NCI-H774 (cell line): Measurements from ENCODE around the gene PKP4.

Experiments
- DNase-seq: peaks from one replicate; lab custom pipeline; 2025; lab: John Stamatoyannopoulos, UW

PKP4 gene

DNA sequence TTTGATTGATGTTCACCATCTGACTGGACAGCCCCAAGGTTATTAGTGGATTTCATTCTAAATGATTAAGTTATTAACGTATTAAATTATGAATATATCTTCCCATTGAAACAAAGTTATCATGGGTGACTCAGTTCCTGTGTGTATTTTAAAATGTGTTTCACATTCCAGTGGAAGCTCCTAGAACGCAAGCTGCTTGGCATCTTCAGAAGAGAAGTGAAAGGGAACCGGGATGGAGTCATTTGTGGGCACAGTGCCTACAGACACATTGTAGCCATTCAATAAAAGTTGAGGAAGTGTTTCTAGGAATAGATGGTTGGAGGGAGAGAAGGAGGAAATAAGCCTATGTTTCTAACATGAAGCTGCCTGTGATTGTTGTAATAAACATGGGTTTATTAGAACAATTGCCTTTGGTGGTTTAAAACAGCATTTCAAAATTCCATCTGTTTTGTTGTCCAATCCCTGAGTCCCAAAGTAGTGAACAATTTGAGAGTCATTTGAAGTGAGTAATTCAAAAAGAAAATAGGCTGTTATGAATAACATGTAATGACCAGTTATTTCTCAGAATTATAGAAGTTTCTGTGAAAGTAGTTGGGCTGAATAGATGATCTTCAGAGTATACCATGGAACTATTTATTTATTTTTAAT, 143.5 kb downstream of the PKP4 start:
- DNase-seq, result no peak

DNA sequence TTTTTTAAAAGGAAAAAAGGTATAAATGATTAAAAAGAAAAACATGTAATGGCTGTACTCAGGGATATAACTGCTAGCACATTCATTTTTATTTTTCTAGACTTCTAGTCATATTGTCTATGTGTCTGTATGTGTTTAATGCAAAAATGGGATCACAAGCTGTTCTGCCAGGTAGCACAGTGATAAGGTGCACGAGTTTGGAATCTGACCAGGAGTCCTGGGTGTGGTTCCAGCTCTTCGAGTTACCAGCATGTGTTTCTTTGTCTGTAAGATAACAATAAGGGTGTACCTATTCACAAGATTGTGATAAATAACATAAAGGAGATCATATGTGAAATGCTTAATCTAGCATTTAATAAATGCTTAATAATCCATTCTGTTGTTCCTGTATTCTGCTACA, 145.3 kb downstream of the PKP4 start:
- no peak for DNase-seq

DNA sequence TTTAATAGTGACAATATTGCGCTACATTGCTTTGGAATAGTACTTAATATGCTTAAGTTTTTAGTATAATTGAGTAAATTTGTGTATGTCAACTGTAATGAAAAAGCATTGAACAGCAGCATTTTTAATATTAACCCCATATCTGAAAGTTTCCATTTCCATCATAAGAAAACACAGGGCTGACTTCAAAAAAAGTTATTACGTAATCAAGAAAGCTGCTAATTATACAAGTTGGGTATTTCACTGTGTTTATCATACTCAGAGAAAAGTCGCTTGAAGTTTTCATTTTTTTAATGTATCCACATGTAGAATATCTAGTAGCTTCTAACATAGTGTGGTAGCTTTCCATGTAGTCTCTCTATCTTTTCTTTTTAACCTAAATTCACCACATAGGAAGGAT, 146.5 kb downstream of the PKP4 start:
- DNase-seq, result no peak

DNA sequence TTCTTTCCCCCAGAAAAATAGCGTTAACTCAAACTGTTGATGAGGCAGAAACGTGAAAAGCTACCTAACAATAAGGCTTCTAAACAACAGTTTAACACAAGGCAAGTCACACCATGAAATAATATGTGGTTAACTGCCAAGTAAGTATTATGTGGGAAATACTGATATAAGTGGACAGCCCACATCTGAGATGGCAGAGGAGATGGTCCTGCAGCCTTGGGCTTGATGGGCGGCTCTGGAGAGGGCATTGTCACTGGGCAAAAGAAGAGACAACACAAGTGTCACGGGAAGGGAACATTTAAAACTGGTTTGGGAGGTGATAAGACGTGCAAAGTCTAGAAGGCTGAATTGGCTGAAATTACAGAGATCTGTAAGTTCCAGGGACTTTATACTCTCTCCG, 147.2 kb downstream of the PKP4 start:
- DNase-seq, result no peak

DNA sequence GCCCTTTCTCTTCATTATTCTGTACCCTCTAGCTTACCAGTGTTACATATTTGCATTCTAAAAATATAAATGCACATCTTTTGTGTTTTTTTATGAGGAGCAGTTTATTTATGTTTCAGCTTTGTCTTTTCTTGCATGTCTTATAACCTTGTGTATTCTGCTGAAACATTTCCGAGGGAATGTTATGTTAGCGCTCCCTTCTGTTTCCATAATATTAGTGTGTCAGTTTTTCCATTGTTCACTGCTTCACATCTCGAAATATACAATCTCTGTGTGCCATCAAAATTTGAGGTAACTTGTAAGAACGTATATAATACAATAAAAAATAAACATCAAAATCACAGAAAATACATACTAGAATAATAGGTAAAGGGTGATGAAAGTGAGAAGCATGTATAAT, 153.3 kb downstream of the PKP4 start:
- no peak for DNase-seq

DNA sequence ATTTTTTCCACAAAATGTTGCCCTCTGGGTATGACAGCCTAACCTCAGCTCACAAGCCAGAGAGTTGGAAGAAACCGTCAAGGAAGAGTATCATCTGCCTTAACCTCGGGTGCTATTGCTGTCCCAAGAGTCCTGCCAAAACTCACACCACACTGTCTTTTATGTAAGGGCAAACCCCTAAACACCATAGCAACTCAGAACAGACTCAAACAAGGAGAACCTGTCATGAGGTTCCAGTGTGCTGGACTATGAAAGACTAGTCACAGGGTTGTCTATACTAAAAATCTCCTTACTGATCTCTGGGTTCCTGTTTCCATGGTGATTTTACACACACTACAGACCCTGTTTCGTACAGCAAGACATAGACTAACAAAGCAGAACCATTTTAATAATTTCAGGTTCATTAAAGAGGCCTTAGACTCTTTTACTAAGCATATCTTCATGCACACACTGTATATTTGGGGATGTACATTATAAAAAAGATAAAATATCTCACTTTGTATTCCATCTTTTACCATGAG, 159.8 kb downstream of the PKP4 start:
- DNase-seq, result no peak

DNA sequence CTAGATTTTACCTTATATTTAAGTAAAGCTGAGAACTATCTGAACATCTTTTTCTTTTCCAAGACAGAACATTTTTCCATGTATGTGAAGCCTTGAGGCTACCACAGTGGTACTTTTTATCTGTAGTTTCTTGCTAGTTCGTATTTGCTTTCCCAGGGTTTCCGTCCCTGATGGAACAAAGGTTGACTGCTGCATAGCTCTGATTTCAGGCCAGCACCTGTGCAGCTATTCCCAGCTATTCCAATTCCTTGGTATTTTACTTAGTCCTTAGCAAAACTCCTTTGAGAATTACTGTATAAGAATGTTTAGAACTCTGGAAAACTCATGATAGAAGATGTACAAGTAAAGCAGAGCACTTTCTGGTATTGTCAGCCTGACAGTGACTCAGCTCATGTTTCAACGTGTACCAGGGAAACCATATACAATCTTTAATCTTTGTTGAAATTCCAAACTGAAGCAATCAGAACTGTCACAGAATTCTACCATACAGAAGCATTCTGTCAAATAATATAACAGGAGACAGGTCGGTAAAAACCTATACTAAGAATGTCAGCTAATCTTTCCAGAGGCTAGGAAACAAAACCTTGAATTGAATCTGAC, 162.2 kb downstream of the PKP4 start:
- DNase-seq, result no peak

DNA sequence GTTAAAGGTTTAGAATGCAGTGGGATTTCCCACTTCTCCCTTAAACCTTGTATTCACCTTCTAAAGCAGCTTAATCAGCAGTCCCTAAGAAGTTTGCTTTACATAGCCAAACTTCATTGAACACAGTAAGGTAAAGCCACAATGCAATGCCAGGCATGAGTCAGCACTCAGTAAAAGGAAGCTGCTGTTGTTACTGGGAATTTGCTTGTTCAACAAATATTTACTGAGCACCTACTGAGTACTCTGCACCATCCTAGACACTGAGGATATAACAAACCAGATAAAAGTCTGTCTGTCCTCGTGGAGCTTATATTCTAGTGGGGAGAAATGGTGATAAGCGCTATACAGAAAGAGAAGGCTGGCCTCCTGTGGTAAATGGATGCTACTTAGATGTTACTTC, 162.7 kb downstream of the PKP4 start:
- no peak for DNase-seq

DNA sequence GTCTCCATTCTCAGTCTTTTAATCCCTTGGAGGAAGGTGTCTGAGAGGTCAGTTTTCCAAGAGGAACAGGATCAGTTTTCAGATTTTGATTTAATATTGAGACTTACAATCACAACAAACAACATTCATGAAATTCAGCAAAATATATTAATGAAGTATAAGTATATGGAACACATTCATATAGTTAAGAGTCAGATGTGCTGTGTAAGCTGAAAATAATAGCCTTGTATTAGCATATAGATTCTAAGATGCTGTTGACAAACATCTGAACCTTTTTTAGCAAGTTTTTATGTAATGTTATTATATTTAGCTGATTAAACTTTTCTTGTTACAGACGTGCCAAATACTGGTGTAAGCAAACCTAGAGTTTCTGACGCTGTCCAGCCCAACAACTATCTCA, 163.9 kb downstream of the PKP4 start:
- no peak for DNase-seq

DNA sequence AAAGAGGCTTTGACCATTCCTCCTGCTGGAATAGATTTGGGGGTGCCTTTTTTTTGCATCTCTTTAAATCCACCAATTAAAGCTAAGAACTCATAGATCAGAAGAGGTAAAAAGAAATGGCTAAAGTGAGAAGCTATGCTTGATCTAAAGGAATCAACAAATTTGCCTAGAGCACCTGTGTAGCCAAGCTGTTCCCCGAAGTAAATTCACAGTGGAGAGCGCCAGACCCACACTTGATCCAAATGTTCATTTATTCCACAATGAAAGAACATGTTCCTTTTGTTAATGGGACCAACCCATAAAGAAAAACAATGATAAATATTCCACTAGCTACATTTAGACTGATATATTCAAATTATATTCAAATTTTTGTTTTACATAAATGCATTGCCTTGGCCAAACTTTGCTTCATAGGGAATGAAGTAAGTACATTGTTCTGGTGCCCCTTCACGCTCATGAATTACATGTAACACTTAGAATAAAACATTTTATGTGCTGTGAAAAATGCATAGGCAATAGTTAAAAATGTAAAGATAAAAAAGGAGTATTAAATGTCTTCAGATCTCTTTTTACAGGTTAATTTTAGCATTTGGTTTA, 167.4 kb downstream of the PKP4 start:
- DNase-seq, result no peak

DNA sequence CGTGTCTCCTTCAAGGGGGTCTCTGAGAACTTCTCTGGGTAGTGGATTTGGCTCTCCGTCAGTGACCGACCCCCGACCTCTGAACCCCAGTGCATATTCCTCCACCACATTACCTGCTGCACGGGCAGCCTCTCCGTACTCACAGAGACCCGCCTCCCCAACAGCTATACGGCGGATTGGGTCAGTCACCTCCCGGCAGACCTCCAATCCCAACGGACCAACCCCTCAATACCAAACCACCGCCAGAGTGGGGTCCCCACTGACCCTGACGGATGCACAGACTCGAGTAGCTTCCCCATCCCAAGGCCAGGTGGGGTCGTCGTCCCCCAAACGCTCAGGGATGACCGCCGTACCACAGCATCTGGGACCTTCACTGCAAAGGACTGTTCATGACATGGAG, 168.2 kb downstream of the PKP4 start:
- no peak for DNase-seq

DNA sequence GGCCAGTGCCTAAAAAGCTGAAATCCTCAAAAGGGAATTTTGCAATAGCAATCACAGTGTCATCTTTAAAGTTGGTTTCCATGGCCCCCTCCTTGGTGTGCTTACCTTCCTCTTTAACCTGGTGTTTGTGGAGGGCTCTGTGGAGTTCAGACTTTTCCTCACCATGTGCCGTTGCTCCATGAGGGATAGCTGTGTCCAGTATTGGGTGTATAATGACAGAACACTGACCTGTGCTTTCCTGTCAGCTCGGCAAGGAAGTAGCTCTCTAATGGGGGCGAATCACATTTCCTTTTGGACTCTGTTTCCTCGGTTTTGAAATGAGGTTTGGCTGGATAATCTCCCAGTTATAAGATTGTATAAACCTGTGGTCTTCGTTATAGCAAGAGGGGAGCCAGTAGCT, 172.4 kb downstream of the PKP4 start:
- DNase-seq, result no peak

DNA sequence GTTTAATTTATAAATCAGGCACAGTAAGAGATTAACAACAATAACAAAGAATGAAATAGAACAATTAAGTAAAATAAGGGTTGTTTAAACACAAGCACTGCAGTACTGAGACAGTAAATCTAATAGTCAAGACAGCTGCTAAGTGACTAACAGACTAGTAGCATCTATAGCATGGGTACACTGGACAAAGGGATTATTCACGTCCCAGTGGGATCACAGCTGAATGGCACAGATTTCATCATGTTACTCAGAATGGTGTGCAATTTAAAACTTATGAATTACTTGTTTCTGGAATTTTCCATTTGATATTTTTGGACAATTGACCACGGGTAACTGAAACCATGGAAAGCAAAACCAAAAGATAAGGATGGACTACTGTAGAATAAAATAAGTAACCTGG, 176.5 kb downstream of the PKP4 start:
- DNase-seq, result no peak

DNA sequence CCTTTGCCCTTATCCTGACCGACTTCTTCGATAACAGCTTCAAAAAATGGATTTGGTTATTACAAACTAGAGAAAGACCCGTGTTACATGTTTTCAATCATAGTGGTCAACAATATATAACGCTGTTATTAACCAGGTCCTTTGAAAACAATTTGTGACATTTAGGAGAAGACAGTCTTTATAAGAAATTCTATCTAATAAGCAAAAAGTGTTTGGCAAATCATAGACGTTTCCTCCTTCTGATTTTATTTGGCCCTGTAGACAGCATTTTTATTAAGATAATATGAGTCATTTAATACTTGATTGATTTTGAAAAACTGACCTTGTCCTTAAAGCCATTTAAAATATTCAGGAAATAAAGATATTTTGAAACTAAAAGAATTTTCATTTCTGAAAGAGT, 177.9 kb downstream of the PKP4 start:
- DNase-seq, result no peak

DNA sequence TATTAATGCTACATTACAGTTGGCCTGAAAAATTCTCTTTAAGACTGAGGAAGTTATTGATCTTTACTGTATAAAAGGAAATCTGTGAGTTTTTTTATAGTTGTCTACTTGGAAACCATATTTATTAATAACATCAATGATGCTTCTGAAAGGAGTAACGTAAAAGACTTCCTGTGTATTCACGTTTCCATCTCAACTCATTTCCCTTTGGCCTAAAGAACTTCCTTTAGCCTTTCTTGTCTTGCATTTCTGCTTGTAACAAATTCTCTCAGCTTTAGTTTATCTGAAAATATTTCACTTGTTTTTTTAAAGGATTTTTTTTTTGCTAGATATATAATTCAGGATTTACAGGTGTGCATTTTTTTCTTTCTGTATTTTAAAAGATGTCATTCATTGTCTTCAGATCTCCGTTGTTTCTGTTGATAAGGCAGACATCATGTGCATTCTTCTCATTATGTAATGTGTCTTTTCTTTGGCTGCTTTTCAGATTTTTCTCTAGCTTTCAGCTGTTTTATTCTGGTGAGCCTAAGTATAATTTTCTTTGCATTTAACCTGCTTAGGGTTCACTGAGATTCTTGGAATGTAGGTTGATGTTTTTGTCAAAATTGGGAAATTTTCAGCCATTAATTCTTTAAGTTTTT, 179.3 kb downstream of the PKP4 start:
- no peak for DNase-seq

DNA sequence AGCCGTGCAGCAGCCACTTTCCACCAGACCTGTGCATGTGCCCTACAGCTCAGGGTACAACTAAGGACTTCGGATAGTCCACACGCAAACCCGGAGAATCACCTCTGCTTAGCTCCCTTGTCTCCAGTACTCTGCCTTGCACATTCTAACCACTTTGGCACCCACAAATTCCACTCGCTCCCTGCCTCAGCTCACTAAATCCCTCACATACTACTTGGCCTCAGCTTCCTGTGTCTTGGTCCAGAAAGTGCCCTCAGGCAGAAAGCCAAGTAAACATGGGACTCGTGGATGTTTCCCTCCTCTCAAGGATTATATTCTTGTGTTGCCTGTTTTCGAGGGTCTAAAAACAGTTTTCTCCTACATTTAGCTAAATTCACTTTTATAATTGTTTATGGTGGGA, 180.6 kb downstream of the PKP4 start:
- DNase-seq, result no peak

DNA sequence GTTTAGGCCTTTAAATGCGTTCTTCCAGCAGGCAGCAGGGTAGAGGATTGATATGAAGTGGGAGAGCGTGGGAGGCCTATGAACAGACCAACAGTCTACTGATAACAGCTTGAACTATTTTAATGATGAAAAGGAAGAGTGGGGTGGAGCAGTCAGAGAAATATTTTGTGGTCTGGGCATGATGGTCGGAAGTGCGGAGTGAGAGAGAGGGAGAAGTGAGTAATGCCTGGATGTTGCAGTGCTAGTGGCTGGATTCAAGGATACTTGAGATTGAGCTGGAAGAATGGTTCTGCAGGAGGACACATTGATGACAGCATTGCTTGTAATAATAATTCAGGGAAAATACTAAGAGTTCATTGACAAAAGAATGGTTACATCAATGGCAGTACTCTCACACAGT, 187.4 kb downstream of the PKP4 start:
- DNase-seq, result no peak

DNA sequence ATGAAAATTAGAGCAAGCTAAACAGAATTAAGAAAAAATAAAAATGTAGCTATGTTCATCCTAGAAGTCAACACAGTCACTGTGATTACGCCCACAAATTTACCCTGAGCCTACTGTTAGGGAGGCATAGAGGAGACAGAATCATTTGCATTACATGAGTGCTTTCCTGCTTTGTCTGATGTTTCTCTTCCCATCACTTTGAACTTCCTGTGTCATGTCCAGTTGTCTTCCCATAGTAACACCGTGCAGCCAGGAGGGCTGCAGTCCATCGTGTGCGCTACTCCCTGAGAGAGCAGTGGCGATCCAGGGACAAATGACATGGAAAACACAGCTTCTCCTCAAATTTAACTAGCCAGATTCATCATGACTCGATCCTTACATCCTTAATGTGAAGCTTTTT, 188.5 kb downstream of the PKP4 start:
- no peak for DNase-seq

DNA sequence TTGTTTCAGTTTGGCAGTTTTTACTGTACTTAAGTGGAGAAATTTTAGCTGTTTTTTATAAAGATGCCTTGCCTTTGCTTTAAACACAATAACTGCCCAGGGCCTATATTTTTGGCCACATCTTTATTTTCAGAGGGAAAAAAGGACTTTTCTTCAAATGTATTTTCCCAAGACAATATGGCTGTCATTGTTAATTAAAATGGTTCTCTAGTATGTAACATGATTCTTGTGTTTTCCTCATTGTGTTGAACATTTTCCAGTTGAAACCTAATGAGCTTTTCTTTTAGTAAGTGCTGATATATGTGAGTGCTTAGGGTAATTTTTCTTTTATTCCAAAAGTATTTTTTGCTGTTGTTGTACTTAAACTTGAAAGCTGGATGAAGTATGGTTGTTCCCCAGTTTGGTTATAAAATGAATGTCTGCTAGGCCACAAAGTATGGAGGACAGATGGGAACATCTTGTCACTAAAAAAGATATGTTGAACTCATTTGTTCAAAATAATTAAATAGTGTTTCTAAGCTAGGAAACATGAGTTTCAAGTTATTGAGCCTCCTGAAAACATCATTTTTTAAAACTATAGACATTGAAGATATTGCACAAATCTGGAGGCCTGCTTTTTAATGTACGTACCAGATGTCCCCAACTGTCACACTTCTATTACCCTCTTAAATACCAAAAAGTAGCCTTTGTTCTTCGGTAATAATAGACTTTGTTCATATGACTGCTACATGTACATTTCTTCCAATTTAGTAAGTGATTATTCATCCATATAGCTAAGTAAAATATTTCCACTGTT, 190.9 kb downstream of the PKP4 start:
- DNase-seq, result no peak

DNA sequence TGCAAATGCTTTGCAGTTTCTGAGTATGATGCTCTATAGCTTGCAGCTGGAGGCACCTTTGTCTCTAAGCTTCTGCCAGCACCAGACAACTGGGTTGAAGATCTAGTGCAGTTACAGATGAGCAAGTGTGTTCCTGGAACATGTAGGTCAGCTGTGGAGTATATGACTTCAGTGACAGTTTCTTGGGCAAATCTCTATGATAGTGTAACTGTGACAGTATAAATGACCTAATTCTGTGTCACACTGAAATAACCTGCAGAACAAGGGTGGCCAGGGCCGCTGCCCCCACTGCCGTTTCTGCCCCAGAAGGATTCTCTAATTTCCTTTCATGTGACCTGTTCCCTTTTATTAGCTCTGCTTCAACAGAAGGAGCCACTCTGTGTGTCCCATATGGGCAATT, 193.1 kb downstream of the PKP4 start:
- no peak for DNase-seq

DNA sequence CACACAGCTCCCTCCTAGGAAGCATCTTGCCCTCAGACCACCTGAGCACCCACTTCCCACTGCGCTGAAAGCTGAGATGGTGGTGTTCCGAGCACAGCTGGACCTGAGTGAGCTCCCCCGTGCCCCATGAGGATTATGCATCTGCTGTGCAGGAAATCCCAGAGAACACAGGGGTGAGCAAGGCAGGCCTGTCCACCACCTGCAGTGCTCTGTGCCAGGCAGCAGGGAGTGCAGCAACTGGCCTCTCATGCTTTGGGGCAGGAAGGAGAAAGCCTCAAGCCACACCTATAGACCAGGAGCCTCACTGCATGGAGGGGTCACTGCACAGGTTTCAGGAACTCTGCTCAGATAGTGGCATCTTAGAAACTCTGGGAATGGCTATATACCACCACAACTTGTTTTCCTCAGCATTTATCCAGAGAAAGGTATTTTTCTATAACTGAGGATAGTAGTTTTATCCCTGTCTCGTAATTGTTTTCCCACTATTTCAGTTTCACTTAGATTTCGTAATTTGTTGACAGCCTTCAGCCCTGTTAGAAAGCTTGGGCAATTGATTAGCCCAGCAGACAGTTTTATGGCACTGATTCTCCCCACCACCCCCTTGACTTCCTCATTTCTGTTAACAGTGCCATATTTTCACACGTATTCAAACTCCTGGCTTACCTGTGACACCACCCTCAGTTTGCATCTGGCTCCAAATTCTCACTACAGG, 194.1 kb downstream of the PKP4 start:
- DNase-seq, result no peak
